Activated naive CD8-positive, alpha-beta T cell treated with anti-CD3 and anti-CD28 coated beads for 36 hours (primary cell): ENCODE measurements around the gene FECH. TPM values are rescaled to one million over a fixed set of nuclear protein-coding genes. Genes with fewer than 3 reads are reported as not detected.
"Not testable (repeated sequence)": the region's sequence is repeated elsewhere in the genome, so short reads cannot be mapped to it uniquely, and the experiment has no call there.

Source experiments
- DNase-seq: peaks from one replicate; pipeline ENCODE4 v3.0.0; 2021
- H3K27ac Mint-ChIP-seq: one replicate; pipeline ENCODE4 v1.8.0; 2022; ENCODE audit warnings: mild to moderate bottlenecking, moderate library complexity, mixed read lengths
- H3K27me3 Mint-ChIP-seq: one replicate; pipeline ENCODE4 v1.8.0; 2022; ENCODE audit warnings: mild to moderate bottlenecking, mixed read lengths
- H3K36me3 Mint-ChIP-seq: one replicate; pipeline ENCODE4 v1.8.0; 2021; ENCODE audit warnings: mild to moderate bottlenecking, mixed read lengths
- H3K4me1 Mint-ChIP-seq: one replicate; pipeline ENCODE4 v1.8.0; 2021; ENCODE audit warnings: mixed read lengths
- H3K4me3 Mint-ChIP-seq: one replicate; pipeline ENCODE4 v1.8.0; 2022; ENCODE audit warnings: mild to moderate bottlenecking, moderate library complexity, mixed read lengths
- H3K9me3 Mint-ChIP-seq: one replicate; pipeline ENCODE4 v1.8.0; 2022; ENCODE audit warnings: mixed read lengths
- total RNA-seq, 2 experiments: library from RNA; stranded (reverse); gene quantifications; one replicate each; pipeline ENCODE4 v1.2.3, GENCODE V29; 2021

The FECH gene
- total RNA-seq, 2 experiments from 2014 or later: 33.4 to 33.7 TPM

GRCh38 chr18:57523171-57523956 is 63.1 kb downstream of the FECH start:
- Mint-ChIP-seq H3K27me3 (peaks cover 16% of the 10 kb centered on the region), H3K36me3 (no peaks in the 10 kb centered on the region), H3K27ac (no peak overlapping the region), H3K4me1 (no peaks in the 10 kb centered on the region), H3K4me3 (no peak overlapping the region), H3K9me3 (no peaks in the 10 kb centered on the region)
- no peak for DNase-seq

GRCh38 chr18:57522348-57522747 is 64.2 kb downstream of the FECH start:
- not testable (repeated sequence) for H3K4me3 Mint-ChIP-seq, H3K36me3 Mint-ChIP-seq, DNase-seq, H3K4me1 Mint-ChIP-seq, H3K9me3 Mint-ChIP-seq, H3K27ac Mint-ChIP-seq
- H3K27me3 Mint-ChIP-seq: peaks cover 21% of the 10 kb centered on the region

- peaks cover 30% of the 10 kb centered on the region for H3K27me3 Mint-ChIP-seq
Observed at GRCh38 chr18:57519668-57520424, 66.7 kb downstream of the FECH start.

GRCh38 chr18:57518533-57518932 is 68.0 kb downstream of the FECH start:
- H3K36me3 Mint-ChIP-seq: no peaks in the 10 kb centered on the region
- no peak overlapping the region for H3K27ac Mint-ChIP-seq
- no peaks in the 10 kb centered on the region for H3K4me1 Mint-ChIP-seq
- no peak overlapping the region for H3K4me3 Mint-ChIP-seq
- peaks cover 30% of the 10 kb centered on the region for H3K27me3 Mint-ChIP-seq
- H3K9me3 Mint-ChIP-seq: no peaks in the 10 kb centered on the region
- no peak for DNase-seq

More at GRCh38 chr18:57519668-57520424, 66.7 kb downstream of the FECH start:
- no peak for DNase-seq
- no peaks in the 10 kb centered on the region for H3K9me3 Mint-ChIP-seq
- H3K4me1 Mint-ChIP-seq: no peaks in the 10 kb centered on the region
- no peaks in the 10 kb centered on the region for H3K36me3 Mint-ChIP-seq
- H3K4me3 Mint-ChIP-seq: no peak overlapping the region
- no peak overlapping the region for H3K27ac Mint-ChIP-seq

- no peak overlapping the region for H3K4me3 Mint-ChIP-seq
Observed at GRCh38 chr18:57516056-57516455, 70.4 kb downstream of the FECH start.

GRCh38 chr18:57505231-57505630 is 81.3 kb downstream of the FECH start:
- DNase-seq: no peak

More at GRCh38 chr18:57516056-57516455, 70.4 kb downstream of the FECH start:
- DNase-seq: no peak
- Mint-ChIP-seq H3K27me3 (peaks cover 31% of the 10 kb centered on the region), H3K36me3 (no peaks in the 10 kb centered on the region), H3K4me1 (no peaks in the 10 kb centered on the region), H3K27ac (no peak overlapping the region), H3K9me3 (no peaks in the 10 kb centered on the region)

GRCh38 chr18:57502624-57503023 is 83.9 kb downstream of the FECH start:
- DNase-seq: no peak
- no peak overlapping the region for H3K27ac Mint-ChIP-seq
- H3K4me1 Mint-ChIP-seq: no peaks in the 10 kb centered on the region
- H3K36me3 Mint-ChIP-seq: no peaks in the 10 kb centered on the region
- H3K9me3 Mint-ChIP-seq: no peaks in the 10 kb centered on the region
- H3K4me3 Mint-ChIP-seq: no peak overlapping the region
- H3K27me3 Mint-ChIP-seq: peaks cover 25% of the 10 kb centered on the region

More at GRCh38 chr18:57505231-57505630, 81.3 kb downstream of the FECH start:
- H3K27ac Mint-ChIP-seq: no peak overlapping the region
- peaks cover 40% of the 10 kb centered on the region for H3K27me3 Mint-ChIP-seq
- no peak overlapping the region for H3K4me3 Mint-ChIP-seq
- no peaks in the 10 kb centered on the region for H3K9me3 Mint-ChIP-seq
- no peaks in the 10 kb centered on the region for H3K4me1 Mint-ChIP-seq
- H3K36me3 Mint-ChIP-seq: no peaks in the 10 kb centered on the region

GRCh38 chr18:57498682-57499256 is 87.7 kb downstream of the FECH start:
- Mint-ChIP-seq H3K9me3 (peaks cover 1% of the 10 kb centered on the region), H3K27me3 (peaks cover 14% of the 10 kb centered on the region), H3K36me3 (no peaks in the 10 kb centered on the region), H3K4me1 (no peaks in the 10 kb centered on the region), H3K4me3 (no peak overlapping the region), H3K27ac (no peak overlapping the region)
- DNase-seq: no peak

Other genes starting within 250 kb of the FECH start
- gene ST8SIA3, start 234.1 kb downstream of the FECH start, total RNA-seq: not detected
- not detected for gene ONECUT2, start 151.3 kb downstream of the FECH start, total RNA-seq
- gene NARS1, start 35.1 kb upstream of the FECH start, total RNA-seq: 100 to 1,000 TPM; 143 to 144 TPM
- gene ATP8B1, start 216.6 kb upstream of the FECH start, total RNA-seq: 1 to 10 TPM; 1.4 to 1.5 TPM